Hematopoietic multipotent progenitor cell treated with erythropoietin and hydrocortisone succinate and interleukin-3 and kit ligand, for 4 days (in vitro differentiated cells): ENCODE results near the gene ACVR2B.
A peak's percentile ranks its signal among the peaks of the same experiment; 100 is the strongest.

Experiments
- DNase-seq: peaks from one replicate; pipeline ENCODE4 v3.0.0-alpha.2; 2015

ACVR2B gene

GRCh38 chr3:38458796-38459498 is 5.3 kb downstream of the ACVR2B start:
- DNase-seq = no peak

DNA sequence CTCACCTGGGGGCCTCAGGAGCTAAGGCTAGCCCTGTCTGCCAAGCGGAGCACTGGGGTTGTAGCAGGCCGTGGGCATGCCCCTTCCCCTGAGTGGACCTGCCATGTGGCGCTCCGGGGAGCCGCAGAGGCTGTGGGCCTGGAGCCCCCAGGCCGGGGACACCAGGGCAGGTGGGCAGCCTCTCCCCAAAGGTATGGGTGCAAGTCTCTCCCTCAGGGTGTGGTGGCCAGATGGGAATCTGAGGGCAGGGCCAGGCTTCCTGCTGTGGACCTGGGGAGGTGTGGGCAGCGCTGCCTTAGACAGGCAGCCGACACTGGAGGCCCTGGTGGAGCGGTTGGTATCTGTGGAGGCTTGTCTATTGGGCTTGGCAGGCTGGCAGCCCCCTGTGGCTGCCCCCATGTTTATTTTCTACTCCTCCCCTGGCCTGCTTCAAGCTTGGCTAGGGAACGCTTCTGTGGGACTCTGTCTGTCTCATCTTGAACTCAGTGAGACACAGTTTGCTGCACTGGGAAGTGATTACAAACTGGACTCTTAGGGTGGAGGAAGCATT is 5.9 kb downstream of the ACVR2B start:
- no peak for DNase-seq

- no peak for DNase-seq
Observed at GRCh38 chr3:38460377-38461270, 6.9 kb downstream of the ACVR2B start.

DNA sequence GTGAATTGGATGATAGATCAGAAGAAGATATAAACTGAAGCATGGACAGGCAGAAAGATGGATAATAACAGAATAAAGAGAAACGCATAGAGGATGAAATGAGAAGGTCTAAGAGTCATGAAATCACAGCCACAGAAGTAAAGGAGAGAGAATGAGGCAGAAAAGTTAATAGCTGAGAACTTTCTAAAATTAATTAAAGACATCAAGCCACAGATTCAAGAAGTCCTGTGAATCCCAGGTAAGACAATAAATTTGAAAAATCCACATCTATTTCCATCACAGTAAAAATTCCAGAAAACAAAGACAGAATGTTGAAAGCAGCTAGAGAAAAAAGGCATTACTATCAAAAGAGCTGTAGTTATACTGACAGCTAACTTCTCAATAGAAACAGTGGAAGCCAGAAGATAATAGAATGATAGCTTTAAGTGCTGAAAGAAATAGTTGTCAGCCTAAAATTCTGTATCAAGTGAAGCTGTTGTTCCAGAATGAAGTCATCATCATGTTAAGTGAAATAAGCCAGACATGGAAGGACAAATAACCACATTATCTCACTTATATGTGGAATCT is 12.0 kb downstream of the ACVR2B start:
- DNase-seq = no peak

DNA sequence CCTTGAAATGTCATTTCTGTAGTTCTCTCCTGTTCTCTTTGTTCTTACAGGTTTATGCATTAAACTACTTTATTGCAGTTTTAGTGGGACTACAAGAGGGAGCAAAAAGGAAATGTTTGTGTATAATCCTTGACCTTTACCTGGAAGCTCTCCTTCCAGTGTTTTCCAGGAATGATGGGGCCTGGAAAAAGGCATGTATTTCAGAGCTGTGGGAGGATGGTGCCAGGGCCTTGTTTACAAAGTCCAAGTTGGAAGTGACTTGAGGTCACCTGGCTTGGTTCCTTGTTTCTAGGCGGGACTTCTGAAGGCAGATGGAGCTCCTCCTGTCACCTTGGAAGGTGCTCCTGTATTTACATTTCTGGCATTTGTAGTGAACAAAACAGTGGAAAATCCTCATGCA is 15.1 kb downstream of the ACVR2B start:
- no peak for DNase-seq

GRCh38 chr3:38469852-38470251 is 16.2 kb downstream of the ACVR2B start:
- DNase-seq = no peak

DNA sequence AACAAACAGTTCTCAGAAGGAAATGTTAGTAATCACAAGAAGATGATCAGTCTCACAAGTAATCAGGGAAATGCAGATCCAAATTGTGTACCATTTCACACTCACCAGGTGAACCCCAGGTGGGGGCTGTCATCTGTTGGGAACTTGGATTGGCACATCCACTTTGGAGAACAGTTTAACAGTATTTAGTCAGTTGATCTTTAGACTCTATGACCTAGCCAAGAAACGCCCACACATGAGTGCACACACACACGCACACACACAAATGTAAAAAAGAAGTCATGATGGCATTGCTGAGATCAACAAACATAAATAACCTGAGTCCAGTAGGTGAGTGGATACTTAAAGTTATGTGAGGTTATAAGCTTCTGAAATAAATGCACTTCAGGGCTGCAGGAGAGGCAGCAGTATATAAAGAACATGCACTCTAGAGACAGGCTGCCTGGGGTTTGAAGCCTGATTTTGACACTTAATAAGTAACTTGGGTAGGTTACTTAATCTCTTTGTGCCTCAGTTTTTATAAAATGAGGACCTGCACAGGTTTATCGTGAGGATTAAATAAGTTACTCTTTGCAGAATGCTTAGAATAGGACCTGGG is 17.7 kb downstream of the ACVR2B start:
- DNase-seq = no peak

DNA sequence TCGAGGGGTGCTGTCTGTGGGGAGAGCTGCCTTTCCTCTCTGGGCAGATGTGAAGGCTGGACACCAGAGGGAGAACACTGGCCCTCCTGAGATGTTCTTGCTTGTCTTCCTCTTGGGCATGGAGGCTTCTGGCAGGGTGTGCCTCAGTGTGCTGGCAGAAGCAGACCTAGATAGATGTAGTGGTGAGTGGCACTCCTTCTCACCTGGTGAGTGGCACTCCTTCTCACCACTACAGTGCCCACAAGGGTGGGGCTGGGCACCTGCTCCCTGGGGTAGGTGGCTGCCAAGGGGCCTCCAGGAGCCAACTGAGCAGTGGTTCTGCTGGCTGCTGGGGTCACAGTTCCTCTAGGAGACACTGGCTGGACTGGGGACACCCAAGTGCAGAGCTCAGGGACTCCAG is 18.7 kb downstream of the ACVR2B start:
- no peak for DNase-seq

- no peak for DNase-seq
Observed at GRCh38 chr3:38473229-38473628, 19.5 kb downstream of the ACVR2B start.

DNA sequence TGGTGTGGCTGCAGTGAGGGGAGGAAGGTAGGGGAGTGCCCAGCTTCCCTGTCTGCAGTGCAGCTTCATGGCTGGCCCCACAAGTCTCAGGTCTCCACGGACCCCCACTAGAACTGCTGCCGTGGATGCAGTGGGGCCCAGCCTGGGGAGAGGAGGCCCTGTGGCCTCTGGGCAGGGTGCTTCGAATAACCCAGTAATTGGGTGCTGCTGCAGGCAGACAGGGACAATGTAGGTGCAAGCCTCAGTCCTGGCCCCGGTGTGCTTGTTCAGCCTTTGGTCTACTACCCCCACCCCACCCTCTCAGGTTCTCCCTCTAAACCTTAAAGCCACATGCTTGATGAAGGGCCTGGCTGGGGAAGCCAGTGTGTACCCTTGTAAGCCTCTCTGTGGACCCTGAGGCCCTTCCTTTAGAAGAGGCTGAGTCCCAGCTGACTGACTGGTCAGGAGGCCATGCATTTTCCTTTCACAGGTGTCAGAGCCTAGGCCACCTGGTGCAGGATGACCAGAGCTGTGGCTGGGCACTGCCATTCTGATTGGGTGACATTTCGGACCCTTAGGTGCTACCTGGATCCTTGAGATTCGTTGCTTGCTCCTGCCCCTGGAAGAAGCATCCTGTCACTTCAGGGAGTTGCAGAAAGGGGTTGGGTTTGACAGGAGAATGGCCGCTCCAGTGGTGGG is 21.4 kb downstream of the ACVR2B start:
- no peak for DNase-seq

DNA sequence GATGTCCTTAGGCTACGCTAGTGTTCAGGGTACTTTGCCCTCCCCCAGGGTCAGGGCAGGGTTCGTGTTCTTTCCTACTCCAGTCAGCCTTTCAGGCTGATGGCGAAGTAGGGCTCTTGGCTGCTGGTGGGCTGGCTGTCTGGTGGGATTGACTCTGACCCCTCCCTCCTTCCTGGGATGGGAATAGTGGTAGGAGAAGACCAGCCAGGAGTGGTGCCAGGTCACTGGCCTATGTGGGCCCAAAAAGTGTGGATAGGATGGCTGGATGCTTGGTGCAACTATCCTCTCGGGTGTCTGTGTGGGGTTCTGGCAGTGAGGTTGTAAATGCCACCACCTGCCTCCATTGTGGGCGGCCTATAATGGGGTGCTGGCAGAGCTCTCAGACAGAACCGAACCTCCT is 22.0 kb downstream of the ACVR2B start:
- no peak for DNase-seq

DNA sequence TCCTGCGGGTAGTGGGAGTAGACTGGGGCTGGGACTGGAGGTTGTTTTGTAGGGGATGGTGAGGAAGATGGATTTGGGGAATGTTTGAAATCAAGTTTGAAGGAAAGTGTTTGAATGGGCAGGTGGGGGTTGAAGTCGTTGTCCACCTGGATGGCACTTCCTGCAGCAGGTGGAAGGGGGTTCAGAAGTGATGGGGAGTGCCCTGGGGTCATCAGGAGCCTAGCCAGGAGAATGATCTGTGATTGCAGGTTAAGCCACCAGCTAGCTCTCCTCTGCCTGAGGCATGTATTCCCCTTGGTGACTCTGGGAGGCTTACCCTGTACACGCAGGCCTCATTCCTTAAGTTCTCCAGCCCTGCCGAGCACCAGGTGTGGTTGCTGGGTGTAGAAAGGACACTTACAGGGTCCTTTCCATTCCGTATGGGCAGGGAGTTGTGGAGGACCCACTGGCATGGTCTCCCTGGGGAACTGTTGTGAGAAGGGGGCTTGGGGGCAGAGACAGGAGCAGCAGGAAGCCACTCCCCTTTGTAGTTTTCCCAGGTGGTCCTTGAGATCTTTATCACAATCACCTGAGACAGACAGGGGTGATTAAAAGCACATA is 22.6 kb downstream of the ACVR2B start:
- no peak for DNase-seq

GRCh38 chr3:38477057-38477820 is 23.5 kb downstream of the ACVR2B start:
- DNase-seq = no peak

DNA sequence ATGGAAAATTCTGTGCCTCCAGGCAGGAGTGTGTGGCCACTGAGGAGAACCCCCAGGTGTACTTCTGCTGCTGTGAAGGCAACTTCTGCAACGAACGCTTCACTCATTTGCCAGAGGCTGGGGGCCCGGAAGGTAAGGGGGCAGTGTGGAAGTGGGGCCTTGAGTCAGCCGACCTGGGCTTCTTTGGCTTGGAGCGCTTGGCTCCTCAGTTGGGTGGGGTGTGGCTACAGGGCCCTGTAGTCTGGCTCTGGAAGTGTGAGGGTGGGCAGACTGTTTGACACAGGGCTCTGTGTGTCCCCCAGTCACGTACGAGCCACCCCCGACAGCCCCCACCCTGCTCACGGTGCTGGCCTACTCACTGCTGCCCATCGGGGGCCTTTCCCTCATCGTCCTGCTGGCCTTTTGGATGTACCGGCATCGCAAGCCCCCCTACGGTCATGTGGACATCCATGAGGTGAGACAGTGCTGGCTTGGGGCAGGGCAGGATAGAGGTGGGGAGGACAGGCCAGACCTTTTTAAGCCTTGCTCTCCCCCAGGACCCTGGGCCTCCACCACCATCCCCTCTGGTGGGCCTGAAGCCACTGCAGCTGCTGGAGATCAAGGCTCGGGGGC is 24.3 kb downstream of the ACVR2B start:
- DNase-seq = no peak

GRCh38 chr3:38478901-38479300 is 25.2 kb downstream of the ACVR2B start:
- no peak for DNase-seq

DNA sequence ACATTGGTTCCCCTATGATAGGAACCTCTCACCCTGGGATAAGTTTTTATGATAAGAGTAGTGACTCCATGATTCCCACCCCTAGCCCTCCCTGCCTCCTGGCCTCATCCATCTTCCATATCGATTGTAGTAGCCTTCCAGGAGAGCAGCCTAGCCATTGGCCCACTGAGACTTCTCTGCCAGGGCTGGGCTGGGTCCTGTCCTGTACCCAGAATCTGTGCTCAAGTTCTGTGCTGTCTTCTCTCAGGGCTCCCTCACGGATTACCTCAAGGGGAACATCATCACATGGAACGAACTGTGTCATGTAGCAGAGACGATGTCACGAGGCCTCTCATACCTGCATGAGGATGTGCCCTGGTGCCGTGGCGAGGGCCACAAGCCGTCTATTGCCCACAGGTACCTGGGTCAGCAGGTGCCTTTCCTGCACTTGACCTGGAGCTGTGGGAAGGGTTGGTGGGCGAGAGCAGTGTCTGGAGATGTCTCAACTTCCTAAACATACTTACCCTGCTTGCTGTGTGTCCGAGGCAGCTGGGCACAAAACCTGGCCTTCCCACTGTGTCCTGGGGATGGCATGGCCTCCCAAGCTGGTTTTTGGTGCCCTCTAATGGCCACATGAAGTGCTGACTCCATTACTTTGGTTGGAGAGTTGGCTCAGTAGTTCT is 25.9 kb downstream of the ACVR2B start:
- DNase-seq = peak; percentile 78

DNA sequence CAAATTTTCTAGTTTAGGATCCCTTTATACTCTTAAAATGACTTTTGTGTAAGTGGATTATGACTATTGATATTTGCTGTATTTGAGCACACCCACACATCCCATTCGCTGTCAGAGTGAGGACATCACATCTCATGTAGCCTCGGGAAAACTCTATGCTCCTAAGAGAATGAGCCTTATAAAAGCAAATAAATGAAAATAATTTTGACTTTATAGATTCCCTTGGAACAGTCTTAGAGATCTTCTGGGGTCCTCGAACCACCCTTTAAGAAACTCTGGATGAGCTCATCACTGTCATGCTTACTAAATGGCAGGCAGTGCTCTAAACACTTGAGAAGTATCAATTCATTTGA is 26.4 kb downstream of the ACVR2B start:
- DNase-seq = no peak

DNA sequence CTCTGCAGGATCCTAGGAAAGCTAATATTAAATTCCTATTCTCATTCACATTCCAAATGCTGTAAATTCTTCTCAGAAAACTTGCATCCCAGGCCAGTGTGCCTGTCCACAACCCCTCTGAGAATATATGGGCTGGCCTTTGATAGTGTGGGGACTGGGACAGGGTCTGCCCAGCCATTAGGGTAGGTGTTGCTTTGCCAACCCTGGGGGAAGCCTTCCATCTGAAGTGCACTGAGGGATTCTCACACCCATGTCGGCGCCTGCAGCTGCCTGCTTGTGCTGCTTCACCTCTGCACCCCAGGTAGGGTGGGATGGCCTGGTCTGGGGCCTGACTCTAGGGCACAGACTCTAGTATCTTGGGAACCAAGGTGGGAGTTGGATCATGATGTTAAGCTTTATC is 27.2 kb downstream of the ACVR2B start:
- DNase-seq = no peak

- DNase-seq = no peak
Observed at GRCh38 chr3:38482951-38483350, 29.3 kb downstream of the ACVR2B start.

- no peak for DNase-seq
Observed at GRCh38 chr3:38487323-38487722, 33.6 kb downstream of the ACVR2B start.

GRCh38 chr3:38488949-38489348 is 35.3 kb downstream of the ACVR2B start:
- DNase-seq = no peak
